Measurements from ENCODE around the gene ERC2.

Gene ERC2

GRCh38 chr3:56197259-56197965 is 270.9 kb downstream of the ERC2 start:
- TF ChIP-seq POLR2AphosphoS5 (IDR thresholded peaks at IDR 0.05; ENCODE audit: low read depth, low read length) (no peak), TAF1 (IDR thresholded peaks at IDR 0.05; ENCODE audit: borderline replicate concordance, low read depth, low read length) (no peak), POLR2A (IDR thresholded peaks at IDR 0.05; ENCODE audit: low read depth, low read length) (no peak)
- no peak for DNase-seq (ENCODE audit: insufficient read length)
- FAIRE-seq: no peak

DNA sequence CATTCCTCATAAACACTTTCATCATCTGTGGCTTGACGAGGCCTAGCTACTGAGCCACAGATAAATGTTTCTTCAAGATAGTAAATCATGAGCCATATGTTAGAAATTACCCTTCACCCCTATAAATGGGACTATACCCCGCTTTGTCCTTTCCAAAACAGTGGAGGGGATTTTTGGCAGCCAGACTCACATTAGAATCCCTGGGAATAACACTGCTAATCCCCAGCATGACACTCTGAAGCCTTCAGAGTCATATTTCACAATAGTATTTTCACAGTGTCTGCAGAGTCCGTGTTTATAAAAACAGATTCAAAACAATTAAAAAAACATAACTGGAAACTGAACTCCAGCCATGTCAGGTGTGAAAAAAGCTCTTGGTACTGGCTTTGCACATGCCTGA is 271.6 kb downstream of the ERC2 start:
- FAIRE-seq (no peak), DNase-seq (ENCODE audit: insufficient read length) (no peak)
- no peak for TF ChIP-seq TAF1 (IDR thresholded peaks at IDR 0.05; ENCODE audit: borderline replicate concordance, low read depth, low read length)
- no peak for TF ChIP-seq POLR2AphosphoS5 (IDR thresholded peaks at IDR 0.05; ENCODE audit: low read depth, low read length)
- no peak for TF ChIP-seq POLR2A (IDR thresholded peaks at IDR 0.05; ENCODE audit: low read depth, low read length)

DNA sequence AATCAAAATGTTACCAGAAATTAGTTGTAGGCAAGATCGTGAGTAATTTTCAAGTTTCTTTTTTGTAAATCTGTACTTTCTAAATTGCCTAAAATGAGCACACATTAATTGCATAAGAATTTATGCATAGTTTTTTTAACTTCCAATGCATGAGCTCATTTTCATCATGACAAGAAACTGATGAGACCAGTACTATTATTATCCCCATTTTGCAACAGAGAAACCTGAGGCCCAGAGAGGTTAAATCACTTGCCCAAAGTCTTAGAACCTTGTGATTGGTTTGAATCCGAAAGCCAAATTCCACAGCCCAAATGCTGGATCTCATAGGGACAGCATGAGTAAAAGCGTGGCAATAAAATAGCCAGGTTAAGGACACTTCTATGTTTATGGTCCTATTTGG is 274.7 kb downstream of the ERC2 start:
- TF ChIP-seq POLR2AphosphoS5 (IDR thresholded peaks at IDR 0.05; ENCODE audit: low read depth, low read length): no peak
- no peak for TF ChIP-seq POLR2A (IDR thresholded peaks at IDR 0.05; ENCODE audit: low read depth, low read length)
- no peak for TF ChIP-seq TAF1 (IDR thresholded peaks at IDR 0.05; ENCODE audit: borderline replicate concordance, low read depth, low read length)
- FAIRE-seq (no peak), DNase-seq (ENCODE audit: insufficient read length) (no peak)

GRCh38 chr3:56192001-56192400 is 276.3 kb downstream of the ERC2 start:
- no peak for FAIRE-seq
- DNase-seq (ENCODE audit: insufficient read length): no peak
- no peak for TF ChIP-seq POLR2A (IDR thresholded peaks at IDR 0.05; ENCODE audit: low read depth, low read length)
- TF ChIP-seq POLR2AphosphoS5 (IDR thresholded peaks at IDR 0.05; ENCODE audit: low read depth, low read length): no peak
- TF ChIP-seq TAF1 (IDR thresholded peaks at IDR 0.05; ENCODE audit: borderline replicate concordance, low read depth, low read length): no peak

DNA sequence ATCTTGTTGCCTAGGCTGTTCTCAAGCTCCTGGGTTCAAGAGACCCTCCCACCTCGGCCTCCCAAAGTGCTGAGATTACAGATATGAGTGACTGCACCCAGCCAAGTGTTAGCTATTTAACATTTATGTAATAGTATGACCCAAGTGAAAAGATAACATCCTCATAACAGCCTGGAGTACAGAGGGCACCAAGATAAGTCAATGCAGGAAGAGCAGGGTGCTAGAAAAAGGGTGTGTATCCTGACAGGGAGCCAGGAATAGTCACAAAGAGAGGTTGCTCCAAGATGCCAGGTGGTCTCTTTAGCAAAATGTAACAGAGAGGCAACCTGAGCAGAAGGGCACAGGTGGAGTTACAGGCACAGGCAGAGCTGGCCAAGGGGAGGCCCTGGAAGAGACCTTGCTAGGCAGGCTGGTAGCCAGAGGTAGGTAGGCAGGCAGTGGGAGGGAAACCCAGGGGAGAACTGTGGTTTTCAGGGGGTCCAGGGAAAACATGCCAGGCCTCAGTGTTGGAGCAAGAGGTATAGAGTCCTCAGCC is 277.4 kb downstream of the ERC2 start:
- FAIRE-seq: no peak
- no peak for DNase-seq (ENCODE audit: insufficient read length)
- TF ChIP-seq TAF1 (IDR thresholded peaks at IDR 0.05; ENCODE audit: borderline replicate concordance, low read depth, low read length) (no peak), POLR2A (IDR thresholded peaks at IDR 0.05; ENCODE audit: low read depth, low read length) (no peak), POLR2AphosphoS5 (IDR thresholded peaks at IDR 0.05; ENCODE audit: low read depth, low read length) (no peak)

- no peak for FAIRE-seq
- DNase-seq (ENCODE audit: insufficient read length): no peak
- TF ChIP-seq POLR2A (IDR thresholded peaks at IDR 0.05; ENCODE audit: low read depth, low read length) (no peak), POLR2AphosphoS5 (IDR thresholded peaks at IDR 0.05; ENCODE audit: low read depth, low read length) (no peak), TAF1 (IDR thresholded peaks at IDR 0.05; ENCODE audit: borderline replicate concordance, low read depth, low read length) (no peak)
Measured at GRCh38 chr3:56190130-56190529, 278.1 kb downstream of the ERC2 start.

DNA sequence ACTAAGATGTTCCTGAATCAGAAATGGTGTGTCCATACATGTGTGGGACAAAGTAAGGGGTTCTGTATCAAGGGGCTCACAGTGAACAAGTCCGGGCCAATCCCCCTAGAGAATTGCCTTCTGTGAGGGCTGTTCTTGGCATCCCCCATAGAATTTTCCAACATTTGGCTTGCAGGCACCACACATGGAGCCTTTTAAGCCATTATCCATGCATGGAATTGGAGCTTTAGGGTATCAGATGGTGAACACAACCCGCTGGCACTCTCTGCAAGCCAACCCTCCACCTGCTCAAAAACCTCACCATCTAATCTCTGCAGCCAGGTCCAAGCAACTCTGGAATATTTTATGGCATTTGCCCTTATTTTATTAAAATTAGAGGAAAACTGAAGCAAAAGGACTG is 278.7 kb downstream of the ERC2 start:
- DNase-seq (ENCODE audit: insufficient read length) (no peak), FAIRE-seq (no peak)
- no peak for TF ChIP-seq POLR2A (IDR thresholded peaks at IDR 0.05; ENCODE audit: low read depth, low read length)
- TF ChIP-seq TAF1 (IDR thresholded peaks at IDR 0.05; ENCODE audit: borderline replicate concordance, low read depth, low read length): no peak
- TF ChIP-seq POLR2AphosphoS5 (IDR thresholded peaks at IDR 0.05; ENCODE audit: low read depth, low read length): no peak

- no peak for DNase-seq (ENCODE audit: insufficient read length)
- FAIRE-seq: no peak
- TF ChIP-seq POLR2AphosphoS5 (IDR thresholded peaks at IDR 0.05; ENCODE audit: low read depth, low read length): no peak
Measured at GRCh38 chr3:56188201-56188600, 280.1 kb downstream of the ERC2 start.

DNA sequence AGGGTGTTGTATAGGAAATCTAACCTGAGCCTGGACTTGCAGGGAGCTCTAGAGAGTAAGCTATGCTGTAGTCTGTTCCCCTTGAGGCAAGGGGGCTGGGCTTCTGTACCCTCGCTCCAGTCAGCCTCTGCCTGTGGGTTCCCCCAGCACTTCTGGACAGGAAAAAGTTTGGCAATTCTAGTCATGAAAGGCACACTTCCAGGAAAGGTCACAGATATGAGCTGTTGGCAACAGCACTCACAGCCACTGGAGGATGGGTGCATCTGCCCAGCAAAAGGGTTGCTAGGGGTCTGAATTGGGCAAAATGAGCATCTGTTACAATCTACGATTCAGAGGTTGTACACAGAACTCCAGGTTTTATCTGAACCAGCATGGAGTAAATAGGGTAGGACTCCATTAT is 281.2 kb downstream of the ERC2 start:
- FAIRE-seq (no peak), DNase-seq (ENCODE audit: insufficient read length) (no peak)
- TF ChIP-seq POLR2AphosphoS5 (IDR thresholded peaks at IDR 0.05; ENCODE audit: low read depth, low read length) (no peak), POLR2A (IDR thresholded peaks at IDR 0.05; ENCODE audit: low read depth, low read length) (no peak), TAF1 (IDR thresholded peaks at IDR 0.05; ENCODE audit: borderline replicate concordance, low read depth, low read length) (no peak)

GRCh38 chr3:56185827-56186226 is 282.4 kb downstream of the ERC2 start:
- TF ChIP-seq TAF1 (IDR thresholded peaks at IDR 0.05; ENCODE audit: borderline replicate concordance, low read depth, low read length) (no peak), POLR2AphosphoS5 (IDR thresholded peaks at IDR 0.05; ENCODE audit: low read depth, low read length) (no peak), POLR2A (IDR thresholded peaks at IDR 0.05; ENCODE audit: low read depth, low read length) (no peak)
- FAIRE-seq: no peak

DNA sequence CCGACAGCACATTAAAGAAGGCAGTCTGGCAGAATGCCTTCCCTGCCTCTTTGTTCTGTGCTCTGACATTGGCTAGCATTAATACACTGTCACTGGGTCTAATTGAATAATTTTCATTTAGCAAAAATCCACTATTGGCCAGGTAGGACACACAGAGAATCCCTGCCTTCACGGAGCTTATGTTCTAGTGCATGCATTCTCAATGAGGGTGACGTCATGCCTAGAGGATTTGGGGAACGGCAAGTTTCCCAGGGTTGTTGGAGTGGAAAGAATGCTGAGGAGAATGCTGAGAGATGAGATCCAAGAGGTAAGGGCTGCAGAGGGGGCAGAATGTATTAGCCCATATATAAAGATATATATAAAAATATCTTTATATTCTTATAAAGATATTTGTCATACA is 284.7 kb downstream of the ERC2 start:
- TF ChIP-seq TAF1 (IDR thresholded peaks at IDR 0.05; ENCODE audit: borderline replicate concordance, low read depth, low read length) (no peak), POLR2AphosphoS5 (IDR thresholded peaks at IDR 0.05; ENCODE audit: low read depth, low read length) (no peak)
- DNase-seq (ENCODE audit: insufficient read length) (no peak), FAIRE-seq (no peak)

More at GRCh38 chr3:56185827-56186226, 282.4 kb downstream of the ERC2 start:
- no peak for DNase-seq (ENCODE audit: insufficient read length)

DNA sequence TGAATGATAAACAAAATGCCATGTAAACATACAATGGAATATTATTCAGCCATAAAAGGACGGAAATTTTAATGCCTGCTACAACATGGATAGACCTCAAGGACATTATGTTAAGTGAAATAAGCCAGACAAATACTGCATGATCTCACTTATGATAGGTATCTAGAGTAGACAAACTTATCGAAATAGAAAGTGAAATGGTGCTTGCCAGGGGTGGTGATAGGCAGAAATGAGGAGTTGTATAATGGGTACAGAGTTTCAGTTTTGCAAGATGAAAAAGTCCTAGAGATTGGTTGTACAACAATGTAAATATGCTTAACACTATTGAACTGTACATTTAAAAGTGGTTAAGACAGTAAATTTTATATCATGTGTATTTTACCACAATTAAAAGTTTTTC is 287.8 kb downstream of the ERC2 start:
- FAIRE-seq (no peak), DNase-seq (ENCODE audit: insufficient read length) (no peak)
- TF ChIP-seq POLR2A (IDR thresholded peaks at IDR 0.05; ENCODE audit: low read depth, low read length) (no peak), POLR2AphosphoS5 (IDR thresholded peaks at IDR 0.05; ENCODE audit: low read depth, low read length) (no peak), TAF1 (IDR thresholded peaks at IDR 0.05; ENCODE audit: borderline replicate concordance, low read depth, low read length) (no peak)

Measured in GM12892 (cell line).